ENCODE data around the gene COL18A1. TPM values are rescaled to one million over a fixed set of nuclear protein-coding genes. Genes with fewer than 3 reads are reported as not detected.

Gene COL18A1
- total RNA-seq, 1 experiment from 2014 or later, result 77.0 TPM

DNA sequence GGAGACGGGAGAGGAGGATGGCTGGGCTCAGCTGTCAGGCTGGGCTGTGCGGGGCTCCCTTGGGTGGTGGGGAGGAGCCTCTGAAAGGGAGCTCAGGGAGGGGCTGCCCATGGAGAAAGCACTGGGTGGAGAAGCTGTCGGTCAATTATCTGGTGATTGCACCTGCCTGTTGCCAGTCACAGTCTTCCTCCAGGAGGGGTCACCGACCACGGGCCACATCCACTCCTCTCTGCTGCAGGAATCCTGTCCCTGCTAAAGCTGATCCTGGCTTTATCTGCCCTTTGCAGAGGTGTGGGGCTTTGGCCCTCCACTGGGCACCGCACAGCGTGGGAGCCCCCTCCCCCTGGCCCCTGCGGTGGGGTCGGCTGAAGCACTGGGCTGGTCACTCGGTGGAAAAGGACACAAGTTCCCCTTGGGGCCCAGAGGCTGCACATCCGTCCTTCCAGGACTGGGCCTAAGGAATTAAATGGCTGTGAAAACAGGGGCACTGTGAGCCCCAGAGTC is 21.8 kb upstream of the COL18A1 start:
- Histone ChIP-seq H3K36me3 (ENCODE audit: low read depth, low read length) (no peaks in the 10 kb centered on the region), H4K20me1 (ENCODE audit: low read length) (no peaks in the 10 kb centered on the region), H3F3A (ENCODE audit: low read length, unreplicated experiment) (no peaks in the 10 kb centered on the region), H3K9me3 (ENCODE audit: low read length) (no peaks in the 10 kb centered on the region), H2AFZ (ENCODE audit: low read length) (no peak overlapping the region), H3K4me3 (ENCODE audit: low read length) (no peak overlapping the region), H3K4me1 (ENCODE audit: insufficient read depth, low read length) (peaks cover 27% of the 10 kb centered on the region), H3K27ac (ENCODE audit: low read length) (no peak overlapping the region), H3K79me2 (ENCODE audit: low read length) (no peaks in the 10 kb centered on the region), H3K9ac (ENCODE audit: low read length) (no peak overlapping the region), H3K27me3 (ENCODE audit: low read length) (no peaks in the 10 kb centered on the region), H3K4me2 (ENCODE audit: low read length) (no peak overlapping the region), H3K9me2 (replicated peaks; ENCODE audit: low read length) (no peaks in the 10 kb centered on the region)
- no TSS peak for BruUV-seq (replicated peaks)
- ATAC-seq (no peak), DNase-seq (no peak)
- ChIA-PET POLR2A (ENCODE audit: unreplicated experiment) (no interaction called here), CTCF (no interaction called here)
- TF ChIP-seq EZH2 (IDR thresholded peaks at IDR 0.05; ENCODE audit: low read length, unreplicated experiment), result no peak
- TF ChIP-seq, protein P1, sequence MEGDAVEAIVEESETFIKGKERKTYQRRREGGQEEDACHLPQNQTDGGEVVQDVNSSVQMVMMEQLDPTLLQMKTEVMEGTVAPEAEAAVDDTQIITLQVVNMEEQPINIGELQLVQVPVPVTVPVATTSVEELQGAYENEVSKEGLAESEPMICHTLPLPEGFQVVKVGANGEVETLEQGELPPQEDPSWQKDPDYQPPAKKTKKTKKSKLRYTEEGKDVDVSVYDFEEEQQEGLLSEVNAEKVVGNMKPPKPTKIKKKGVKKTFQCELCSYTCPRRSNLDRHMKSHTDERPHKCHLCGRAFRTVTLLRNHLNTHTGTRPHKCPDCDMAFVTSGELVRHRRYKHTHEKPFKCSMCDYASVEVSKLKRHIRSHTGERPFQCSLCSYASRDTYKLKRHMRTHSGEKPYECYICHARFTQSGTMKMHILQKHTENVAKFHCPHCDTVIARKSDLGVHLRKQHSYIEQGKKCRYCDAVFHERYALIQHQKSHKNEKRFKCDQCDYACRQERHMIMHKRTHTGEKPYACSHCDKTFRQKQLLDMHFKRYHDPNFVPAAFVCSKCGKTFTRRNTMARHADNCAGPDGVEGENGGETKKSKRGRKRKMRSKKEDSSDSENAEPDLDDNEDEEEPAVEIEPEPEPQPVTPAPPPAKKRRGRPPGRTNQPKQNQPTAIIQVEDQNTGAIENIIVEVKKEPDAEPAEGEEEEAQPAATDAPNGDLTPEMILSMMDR (conservative IDR thresholded peaks at IDR 0.05; ENCODE audit: low read depth, low read length), result no peak
- TF ChIP-seq EZH2phosphoT487 (IDR thresholded peaks at IDR 0.05; ENCODE audit: borderline replicate concordance, low read length), result no peak
- intact Hi-C loops (cut with micrococcal nuclease), result no loop called here

DNA sequence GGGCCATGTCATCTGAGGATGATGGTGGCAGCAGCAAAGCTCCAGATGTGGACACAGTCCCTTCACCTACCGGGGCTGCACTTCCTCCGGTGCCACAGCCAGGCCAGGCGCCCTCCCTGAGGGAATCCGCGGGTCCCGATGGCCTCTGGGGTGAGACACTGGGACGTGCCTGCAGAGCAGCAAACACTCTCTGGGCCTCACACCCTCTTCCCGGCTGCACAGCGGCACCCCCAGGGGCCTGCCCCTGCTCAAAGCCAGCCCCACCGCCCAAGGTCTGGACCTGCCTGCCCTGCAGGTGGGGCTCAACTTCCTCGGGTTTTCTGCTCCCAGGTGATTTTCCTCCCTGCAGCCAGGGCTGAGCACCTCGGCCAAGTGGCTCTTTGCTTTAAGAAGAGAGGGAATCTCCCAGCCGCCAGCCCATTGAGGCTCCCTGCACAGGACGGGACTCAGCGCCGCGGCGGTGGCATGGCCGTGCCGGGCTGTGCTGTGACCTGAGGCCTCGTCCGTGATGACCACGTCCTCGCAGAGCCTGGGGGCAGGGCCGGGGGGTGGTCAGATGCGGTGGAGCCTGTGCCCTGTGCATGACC is 21.3 kb upstream of the COL18A1 start:
- H3K9me2 ChIP-seq (replicated peaks; ENCODE audit: low read length), result no peaks in the 10 kb centered on the region
- no peak overlapping the region for H2AFZ ChIP-seq (ENCODE audit: low read length)
- TF ChIP-seq, protein P1 (conservative IDR thresholded peaks at IDR 0.05; ENCODE audit: low read depth, low read length), result no peak
- no peak for TF ChIP-seq EZH2phosphoT487 (IDR thresholded peaks at IDR 0.05; ENCODE audit: borderline replicate concordance, low read length)
- no peak for TF ChIP-seq EZH2 (IDR thresholded peaks at IDR 0.05; ENCODE audit: low read length, unreplicated experiment)
- ATAC-seq, result no peak
- no peak overlapping the region for H3K4me2 ChIP-seq (ENCODE audit: low read length)
- no TSS peak for BruUV-seq (replicated peaks)
- POLR2A ChIA-PET (ENCODE audit: unreplicated experiment), result no interaction called here
- peaks cover 22% of the 10 kb centered on the region for H3K4me1 ChIP-seq (ENCODE audit: insufficient read depth, low read length)
- DNase-seq, result no peak
- H3F3A ChIP-seq (ENCODE audit: low read length, unreplicated experiment), result no peaks in the 10 kb centered on the region
- H3K27me3 ChIP-seq (ENCODE audit: low read length), result no peaks in the 10 kb centered on the region
- CTCF ChIA-PET, result no interaction called here
- no peak overlapping the region for H3K27ac ChIP-seq (ENCODE audit: low read length)
- no peaks in the 10 kb centered on the region for H4K20me1 ChIP-seq (ENCODE audit: low read length)
- no peaks in the 10 kb centered on the region for H3K9me3 ChIP-seq (ENCODE audit: low read length)
- intact Hi-C loops (cut with micrococcal nuclease), result no loop called here
- no peaks in the 10 kb centered on the region for H3K79me2 ChIP-seq (ENCODE audit: low read length)
- H3K9ac ChIP-seq (ENCODE audit: low read length), result no peak overlapping the region
- no peaks in the 10 kb centered on the region for H3K36me3 ChIP-seq (ENCODE audit: low read depth, low read length)
- H3K4me3 ChIP-seq (ENCODE audit: low read length), result no peak overlapping the region
